Epidermal melanocyte (primary cell): Measurements from ENCODE around the gene VAC14.
A peak's percentile ranks its signal among the peaks of the same experiment; 100 is the strongest.

Experiments used
- DNase-seq: peaks from one replicate; pipeline ENCODE4 v3.0.0; 2011; ENCODE audit warnings: low spot score; ENCODE audit not compliant: insufficient read length

VAC14 gene

DNA sequence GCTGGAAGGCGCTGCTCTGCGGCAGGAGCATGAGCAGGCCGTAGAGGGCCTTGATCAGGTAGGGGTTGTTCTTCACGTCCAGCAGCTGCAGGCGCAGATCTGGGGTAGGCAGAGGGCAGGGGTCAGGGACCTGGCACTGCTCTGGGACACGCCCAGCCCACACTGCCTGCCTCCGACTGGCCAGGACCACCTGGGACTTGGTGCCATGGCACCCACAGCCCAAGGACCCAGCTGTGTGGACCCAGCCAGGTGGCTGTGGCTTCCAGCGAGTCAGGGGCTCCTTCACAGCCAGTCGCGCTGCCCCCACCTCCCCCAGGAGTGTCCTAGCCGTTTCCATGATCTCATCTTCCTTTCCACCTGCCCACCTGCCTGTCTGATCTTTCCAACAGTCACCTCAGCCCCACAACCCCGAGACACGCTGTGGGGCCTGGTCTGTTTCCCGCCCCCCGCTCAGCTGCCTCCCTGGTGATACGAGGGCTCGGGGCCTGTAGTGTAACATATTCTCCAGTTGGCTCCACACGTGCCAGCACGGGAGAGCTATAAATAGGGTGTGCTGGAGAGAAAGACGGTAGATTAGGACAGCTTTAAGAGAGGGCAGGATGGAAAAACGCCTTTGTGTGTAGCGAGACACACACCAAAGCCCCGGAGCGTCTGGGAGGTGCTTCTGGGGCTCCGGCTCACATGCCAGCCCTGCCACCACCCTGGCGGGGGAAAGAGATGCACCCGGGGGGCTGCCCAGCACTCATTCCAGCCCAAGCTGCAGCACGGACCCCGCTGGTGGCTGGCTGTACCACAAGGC, 107.9 kb downstream of the VAC14 start:
- DNase-seq, result no peak

- DNase-seq, result no peak
These were observed 108.7 kb downstream of the VAC14 start for GRCh38 chr16:70692130-70692872.

- peak; percentile 97 for DNase-seq
These were observed 109.5 kb downstream of the VAC14 start for GRCh38 chr16:70691223-70692129.

DNA sequence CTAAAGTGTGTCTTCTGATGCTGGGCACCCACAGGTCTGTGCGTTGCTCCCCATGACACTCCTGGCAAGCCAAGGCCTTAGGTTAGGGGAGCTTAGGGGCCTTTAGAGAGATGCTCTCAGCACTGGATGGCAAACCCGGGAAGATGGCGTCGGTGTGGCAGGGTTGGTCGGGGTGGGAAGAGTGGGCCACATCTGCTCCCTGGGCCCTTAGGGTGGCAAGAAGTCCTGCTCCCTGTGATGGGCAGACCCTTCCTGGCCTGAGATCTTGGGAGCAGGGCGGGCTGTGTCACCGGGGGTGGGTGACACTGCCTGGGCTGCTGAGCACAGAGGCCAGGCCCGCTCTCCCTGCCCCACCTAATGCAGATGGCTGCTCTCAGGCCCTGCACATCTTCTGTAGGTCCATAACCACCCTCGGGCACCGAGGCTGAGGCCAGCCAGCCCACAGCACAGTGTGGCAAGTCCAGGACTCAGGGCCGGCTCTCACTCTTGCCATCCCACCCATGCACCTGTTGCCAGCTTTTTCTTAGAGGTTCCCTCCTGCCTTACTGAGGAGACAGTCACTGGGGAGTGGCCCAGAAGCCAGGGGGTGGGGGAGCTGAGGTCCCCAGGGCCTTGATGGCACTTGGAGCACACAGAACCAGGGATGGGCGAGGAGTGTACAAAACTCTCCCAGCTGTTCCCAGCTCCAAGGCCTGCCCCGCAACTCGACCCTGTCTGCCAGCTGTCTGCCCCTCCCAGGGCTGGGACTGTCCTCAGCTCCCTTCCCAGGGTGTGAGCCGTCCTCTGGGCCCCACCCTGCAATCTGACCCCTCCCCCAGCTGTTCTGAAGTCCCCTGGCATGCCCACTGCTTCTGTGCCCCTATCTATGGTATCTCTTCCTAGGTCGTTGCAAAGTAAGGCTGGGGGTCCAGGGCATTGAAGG, 110.7 kb downstream of the VAC14 start:
- no peak for DNase-seq

DNA sequence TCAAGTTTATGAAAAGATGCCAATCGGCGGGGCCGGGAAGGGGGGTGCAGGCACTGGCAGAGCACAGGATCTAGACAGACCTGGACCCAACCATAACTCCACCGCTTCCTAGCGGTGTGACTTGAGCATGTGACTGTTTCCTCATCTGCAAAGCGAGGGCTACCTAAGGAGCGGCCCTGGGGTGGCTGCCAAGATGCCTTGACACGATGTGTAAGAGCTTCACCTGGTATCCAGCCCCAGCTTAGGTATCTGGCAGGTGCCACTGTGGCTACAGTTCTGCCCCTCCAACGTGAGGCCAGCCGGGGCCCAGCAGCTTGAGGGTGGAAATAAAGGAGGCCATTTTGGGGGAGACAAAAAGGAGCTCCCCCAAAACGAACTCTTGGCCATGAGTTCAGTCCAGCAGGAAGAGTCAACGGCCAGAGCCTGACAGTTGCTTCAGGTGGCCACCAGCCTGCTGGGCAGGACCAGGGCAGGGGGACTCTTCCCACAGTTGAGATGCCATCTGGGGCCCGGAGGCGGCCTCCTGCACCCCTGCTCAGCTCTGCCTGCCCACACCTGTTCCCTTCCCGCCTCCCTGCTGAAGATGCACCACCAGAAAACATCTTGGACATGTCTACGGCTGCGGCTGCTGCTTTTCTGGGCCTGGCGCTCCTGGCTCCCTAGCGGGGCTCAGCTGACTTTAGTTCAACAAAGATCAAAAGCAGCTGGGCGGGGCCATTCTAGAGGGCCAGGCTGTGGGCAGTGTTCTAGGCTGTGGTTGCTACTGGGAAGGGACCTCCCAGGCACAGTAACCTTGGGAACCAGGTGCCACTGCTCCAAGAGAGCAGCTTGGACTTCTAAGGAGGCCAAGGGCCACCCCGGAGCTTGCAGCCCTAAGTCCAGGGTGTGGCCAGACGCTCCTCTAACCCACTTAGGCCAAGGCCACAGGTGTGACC, 111.7 kb downstream of the VAC14 start:
- no peak for DNase-seq

DNA sequence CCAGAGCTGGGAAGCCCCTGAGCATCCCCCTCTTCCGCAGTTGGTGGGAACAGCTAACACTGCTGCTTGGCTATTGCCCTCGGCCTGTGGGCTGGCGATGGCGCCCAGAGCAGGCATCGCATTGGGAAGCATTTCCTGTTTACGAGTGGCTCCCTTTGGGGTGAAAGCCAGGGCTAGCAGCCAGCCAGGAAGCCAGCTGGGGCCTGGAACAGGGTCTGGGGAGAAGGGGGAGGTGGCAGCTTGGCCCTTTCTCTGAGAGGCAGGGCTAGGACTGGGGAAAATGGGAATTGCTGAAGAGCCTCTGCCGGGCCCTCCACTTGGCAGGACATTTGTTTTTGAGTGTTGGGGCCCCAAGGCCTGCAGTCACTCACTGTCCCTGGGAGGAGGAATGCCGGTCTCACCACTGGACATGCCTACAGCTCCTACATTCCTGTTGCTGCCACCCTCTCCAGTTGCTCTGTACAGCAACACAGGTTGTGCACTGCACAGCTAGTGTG, 112.7 kb downstream of the VAC14 start:
- DNase-seq, result peak; percentile 78

DNA sequence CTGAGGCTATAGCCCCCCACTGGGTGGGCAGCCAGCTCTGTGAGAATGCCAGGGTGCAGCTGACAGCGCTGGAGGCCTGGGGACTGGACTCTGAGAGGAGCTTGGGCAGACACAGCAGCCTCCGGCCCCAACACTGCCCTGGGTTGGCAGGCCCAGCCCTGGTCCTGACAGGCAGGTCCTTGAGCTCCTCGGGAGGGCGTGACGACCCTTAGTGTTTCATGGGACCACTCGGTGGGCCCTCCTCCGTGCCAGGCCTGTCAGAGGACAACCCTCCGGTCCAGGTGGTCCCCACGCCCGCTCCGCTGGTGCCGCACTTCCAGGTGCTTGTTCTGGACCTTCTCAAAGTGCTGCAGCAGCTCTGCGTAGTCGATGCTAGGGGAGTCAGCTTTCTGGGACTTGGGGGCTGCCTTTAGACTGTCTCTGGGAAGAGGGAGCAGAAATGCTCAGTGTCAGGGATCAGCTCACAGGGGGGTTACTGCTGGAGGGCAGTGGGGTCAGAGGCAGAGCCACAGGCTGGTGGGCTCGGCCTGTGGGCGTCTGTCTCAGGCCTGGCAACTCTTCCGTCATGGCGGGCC, 113.2 kb downstream of the VAC14 start:
- no peak for DNase-seq

- no peak for DNase-seq
These were observed 113.9 kb downstream of the VAC14 start for GRCh38 chr16:70687102-70687511.

DNA sequence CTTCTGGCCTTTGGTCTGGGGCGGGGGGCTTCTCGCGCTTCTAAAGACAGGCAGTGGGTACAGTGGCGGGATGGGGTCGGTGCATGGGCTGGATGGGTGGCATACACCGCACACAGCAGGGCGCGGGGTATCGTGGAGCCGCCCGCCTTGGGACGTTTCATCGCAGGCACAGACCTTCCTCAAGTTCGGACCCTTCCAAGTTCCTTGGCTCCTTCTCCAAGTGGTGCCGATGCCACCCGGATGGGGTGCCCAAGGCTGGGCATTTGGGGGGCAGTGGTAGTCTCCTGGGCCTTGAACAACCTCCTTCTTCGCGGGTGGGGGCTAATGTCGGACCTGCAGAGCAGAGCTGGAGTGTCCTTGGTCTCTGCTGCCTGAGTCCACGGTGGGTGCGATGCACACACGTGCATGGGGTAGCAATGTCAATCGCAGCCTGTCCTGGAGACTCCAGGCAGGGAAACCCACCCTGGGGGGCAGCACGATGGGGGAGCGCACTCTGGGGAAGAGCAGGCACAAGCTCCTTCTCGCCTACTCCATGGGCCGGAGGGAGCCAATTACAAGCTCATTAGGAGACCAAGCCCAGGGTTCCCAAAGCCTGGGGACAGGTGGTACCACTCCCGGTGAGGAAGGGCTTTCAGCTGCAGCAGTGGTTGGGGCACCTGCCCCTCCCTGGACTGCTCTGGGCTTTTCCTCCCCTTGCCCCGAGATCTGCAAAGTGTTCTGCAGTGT, 114.4 kb downstream of the VAC14 start:
- DNase-seq, result no peak

DNA sequence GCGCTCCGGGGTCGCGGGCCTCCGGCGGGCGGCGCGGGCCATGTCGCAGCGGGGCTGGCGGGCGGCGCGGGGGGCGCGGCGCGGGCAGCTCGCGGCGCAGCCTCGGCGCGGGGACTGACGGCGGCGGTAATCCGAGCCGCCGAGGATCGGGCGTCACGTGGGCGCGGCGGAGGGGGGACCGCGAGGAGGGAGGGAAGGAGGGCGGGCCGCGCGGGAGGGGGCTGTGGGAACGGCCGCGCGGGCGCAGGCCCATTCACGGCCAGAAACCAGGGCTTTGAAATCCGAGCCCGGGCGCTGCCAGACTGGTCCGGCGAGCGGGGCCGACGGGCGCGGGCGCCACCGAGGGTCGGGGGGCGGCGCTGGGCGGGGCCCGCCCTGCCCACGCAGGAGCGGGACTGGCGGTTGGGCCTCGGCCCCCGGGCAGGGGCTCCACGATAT, 115.0 kb downstream of the VAC14 start, which contains the start of gene MTSS2:
Gene MTSS2 (minus strand): TSS at position 116 of the 438 bp plus-strand sequence. CDS start 262 bp downstream, outside the sequence.
- DNase-seq, result peak; percentile 88

GRCh38 chr16:70685061-70685937, 115.7 kb downstream of the VAC14 start:
- DNase-seq, result no peak

- no peak for DNase-seq
These were observed 116.6 kb downstream of the VAC14 start for GRCh38 chr16:70684146-70685060.

DNA sequence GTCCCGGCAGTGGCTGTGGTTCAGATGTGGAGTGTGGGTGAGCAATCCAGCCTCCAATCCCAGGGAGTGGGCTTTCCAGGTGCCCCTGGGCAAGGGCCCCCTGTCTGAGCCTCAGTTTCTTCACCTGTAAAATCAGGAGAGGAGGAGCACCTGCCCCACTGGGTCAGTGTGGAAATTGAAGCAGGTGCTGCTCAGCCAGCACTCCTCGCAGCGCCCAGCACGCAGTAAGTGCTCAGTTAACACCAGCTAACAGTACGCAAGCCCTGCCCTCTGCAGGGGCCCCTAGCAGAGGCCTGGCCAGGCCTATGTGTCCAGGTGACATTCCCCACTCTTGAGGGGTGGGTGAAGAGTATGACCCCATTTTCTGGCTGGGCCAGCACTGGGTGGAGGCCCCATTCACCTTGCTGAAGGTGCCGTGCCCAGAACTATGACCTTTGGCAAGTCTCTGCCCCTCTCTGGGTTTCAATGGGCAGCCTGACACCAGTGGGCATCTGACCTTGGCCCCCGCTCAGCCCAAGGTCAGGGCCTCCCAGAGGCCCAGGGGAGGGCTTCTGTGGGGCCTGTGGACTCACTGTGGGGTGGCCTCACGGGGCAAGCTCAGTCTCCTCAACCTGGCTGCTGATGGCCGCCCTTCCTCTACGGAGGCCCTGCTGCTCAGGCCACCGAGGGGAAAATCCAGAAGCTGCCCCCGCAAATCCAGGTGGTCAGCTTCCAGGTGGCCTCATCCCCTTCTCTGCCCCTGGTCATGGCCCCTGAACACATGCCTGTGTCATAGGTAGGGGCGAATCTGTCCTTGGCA, 117.6 kb downstream of the VAC14 start:
- no peak for DNase-seq

DNA sequence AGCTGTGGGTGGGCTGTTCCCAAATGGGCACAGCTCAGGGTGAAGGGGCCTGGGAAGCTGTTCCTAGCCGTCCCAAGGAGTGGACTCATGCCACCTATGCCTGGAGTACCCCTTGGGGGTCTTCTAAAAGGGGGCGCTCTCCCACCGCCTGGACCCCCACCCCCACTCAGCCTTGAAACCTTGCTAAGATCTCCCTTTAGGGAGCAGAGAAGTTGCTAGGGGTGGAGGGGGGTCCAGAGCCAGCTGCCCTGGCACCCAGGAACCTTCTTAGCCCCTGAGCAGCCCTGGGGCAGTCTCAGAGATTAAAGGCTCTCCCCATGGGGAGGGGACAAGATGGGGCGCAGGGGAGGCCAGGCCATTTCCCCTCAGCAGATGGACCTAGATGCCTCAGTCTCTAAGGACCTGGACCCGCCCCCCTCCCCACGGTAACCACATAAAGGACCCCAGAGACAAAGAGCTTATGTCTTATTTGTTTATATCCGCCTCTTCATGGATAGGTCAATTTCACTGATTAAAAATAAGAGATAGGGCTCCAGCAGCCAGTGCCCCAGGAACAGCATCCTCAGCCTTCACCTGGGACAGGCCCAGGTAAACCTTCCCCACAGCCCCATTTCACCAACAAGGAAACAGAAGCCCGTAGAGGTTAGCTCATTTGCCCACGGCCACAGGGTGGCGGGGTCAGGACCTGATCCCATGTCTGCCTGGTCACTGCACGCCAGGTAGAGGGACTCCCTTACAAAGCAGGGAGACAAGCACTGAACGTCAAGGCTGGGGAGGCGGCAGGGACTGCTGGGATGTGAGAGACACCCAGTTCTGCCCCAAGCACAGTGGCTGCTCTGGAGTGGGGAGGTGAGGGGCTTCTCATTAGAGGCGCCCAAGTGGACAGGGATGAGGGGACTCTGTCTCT, 118.5 kb downstream of the VAC14 start:
- no peak for DNase-seq
